Measurements from ENCODE around the gene BCAS3.
"Not testable (repeated sequence)": the region's sequence is repeated elsewhere in the genome, so short reads cannot be mapped to it uniquely, and the experiment has no call there.

BCAS3 gene

DNA sequence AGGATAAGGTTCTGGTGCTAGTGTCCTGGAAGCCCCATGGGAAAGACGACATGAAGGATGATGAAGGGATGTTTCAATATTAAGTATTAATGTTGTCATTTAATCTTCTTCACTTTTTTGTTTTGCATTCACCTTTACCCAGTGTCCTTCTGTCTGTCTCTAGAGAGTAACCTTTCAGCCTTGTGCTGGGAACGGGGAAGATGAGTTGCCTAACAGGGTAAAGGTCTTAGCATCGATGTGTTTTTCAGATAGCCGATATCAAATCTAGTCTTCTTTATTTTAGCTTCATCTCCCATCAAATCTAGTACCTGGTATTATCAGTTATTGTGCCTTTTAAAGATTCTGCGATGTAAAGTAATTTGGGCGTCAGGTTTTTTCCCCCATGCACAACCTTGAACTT lies 125.4 kb downstream of the BCAS3 start:
- no peak for DNase-seq (ENCODE audit: low read depth)
- TF ChIP-seq, protein P1, sequence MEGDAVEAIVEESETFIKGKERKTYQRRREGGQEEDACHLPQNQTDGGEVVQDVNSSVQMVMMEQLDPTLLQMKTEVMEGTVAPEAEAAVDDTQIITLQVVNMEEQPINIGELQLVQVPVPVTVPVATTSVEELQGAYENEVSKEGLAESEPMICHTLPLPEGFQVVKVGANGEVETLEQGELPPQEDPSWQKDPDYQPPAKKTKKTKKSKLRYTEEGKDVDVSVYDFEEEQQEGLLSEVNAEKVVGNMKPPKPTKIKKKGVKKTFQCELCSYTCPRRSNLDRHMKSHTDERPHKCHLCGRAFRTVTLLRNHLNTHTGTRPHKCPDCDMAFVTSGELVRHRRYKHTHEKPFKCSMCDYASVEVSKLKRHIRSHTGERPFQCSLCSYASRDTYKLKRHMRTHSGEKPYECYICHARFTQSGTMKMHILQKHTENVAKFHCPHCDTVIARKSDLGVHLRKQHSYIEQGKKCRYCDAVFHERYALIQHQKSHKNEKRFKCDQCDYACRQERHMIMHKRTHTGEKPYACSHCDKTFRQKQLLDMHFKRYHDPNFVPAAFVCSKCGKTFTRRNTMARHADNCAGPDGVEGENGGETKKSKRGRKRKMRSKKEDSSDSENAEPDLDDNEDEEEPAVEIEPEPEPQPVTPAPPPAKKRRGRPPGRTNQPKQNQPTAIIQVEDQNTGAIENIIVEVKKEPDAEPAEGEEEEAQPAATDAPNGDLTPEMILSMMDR (IDR thresholded peaks at IDR 0.05; ENCODE audit: insufficient read depth, low read depth, low read length, missing control alignments): no peak
- no peak overlapping the region for H3K4me3 ChIP-seq (ENCODE audit: low read depth, low read length)

DNA sequence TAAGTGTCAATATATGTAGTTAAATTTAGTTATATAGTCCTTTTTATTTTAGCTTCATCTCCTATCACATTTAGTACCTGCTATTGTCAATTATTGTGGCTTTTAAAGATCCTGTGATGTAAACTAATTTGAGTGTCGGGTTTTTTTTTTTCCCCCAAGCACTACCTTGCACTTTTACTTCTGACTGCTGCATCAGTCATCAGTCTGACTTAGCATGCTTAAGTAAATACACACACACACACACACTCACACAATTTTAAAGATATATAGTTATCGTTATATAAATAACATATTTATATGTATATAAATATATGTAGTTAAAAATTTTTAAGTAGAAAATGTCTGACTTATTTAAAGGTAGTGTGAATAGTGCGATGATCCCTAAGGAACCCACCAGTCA lies 127.2 kb downstream of the BCAS3 start:
- DNase-seq (ENCODE audit: low read depth): no peak
- TF ChIP-seq, protein P1 (IDR thresholded peaks at IDR 0.05; ENCODE audit: insufficient read depth, low read depth, low read length, missing control alignments): no peak
- no peak overlapping the region for H3K4me3 ChIP-seq (ENCODE audit: low read depth, low read length)

DNA sequence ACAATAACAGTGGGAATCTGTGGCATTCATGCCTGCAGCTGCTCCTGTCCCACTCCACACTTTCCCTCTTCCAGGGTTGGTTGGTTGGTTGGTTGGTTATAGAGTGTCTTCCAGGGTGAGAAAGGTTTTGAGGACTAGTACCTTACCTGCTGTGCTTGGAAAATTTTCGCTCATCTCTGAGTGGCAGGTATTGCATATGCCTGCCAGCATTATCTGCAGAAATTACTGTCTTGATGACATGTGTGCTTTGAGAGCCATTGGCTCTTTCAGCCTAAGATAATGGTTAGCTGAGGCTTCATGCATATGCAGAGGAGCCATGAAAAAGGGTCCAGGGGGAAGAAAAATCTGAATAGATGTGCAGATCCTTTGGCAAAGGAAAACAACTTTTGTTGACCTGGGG lies 131.8 kb downstream of the BCAS3 start:
- no peak for DNase-seq (ENCODE audit: low read depth)
- no peak overlapping the region for H3K4me3 ChIP-seq (ENCODE audit: low read depth, low read length)
- TF ChIP-seq, protein P1 (IDR thresholded peaks at IDR 0.05; ENCODE audit: insufficient read depth, low read depth, low read length, missing control alignments): no peak

DNA sequence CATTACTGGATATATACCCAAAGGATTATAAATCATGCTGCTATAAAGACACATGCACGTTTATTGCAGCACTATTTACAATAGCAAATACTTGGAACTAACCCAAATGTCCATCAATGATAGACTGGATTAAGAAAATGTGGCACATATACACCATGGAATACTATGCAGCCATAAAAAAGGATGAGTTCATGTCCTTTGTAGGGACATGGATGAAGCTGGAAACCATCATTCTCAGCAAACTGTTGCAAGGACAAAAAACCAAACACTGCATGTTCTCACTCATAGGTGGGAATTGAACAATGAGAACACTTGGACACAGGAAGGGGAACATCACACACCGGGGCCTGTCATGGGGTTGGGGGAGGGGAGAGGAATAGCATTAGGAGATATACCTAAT lies 137.3 kb downstream of the BCAS3 start:
- not testable (repeated sequence) for H3K4me3 ChIP-seq (ENCODE audit: low read depth, low read length); DNase-seq (ENCODE audit: low read depth)

DNA sequence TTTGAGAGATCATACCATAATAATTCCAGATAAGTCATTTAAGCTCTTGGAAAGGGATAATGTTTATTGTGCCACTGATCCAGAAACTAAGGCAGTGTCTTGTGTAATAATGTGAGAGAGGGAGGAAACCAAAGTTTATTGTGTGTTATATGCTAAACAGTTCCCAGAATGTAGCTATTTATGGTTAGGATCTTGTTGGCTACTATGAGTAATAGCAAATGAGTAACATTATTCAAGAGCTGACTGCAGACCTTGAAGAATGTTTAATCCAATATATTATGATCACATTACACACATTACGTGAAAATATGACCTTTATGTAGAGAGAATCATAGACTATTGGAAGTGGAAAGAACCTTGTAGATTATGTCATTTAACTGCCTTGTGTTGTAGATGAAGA lies 139.5 kb downstream of the BCAS3 start:
- DNase-seq (ENCODE audit: low read depth): no peak
- TF ChIP-seq, protein P1 (IDR thresholded peaks at IDR 0.05; ENCODE audit: insufficient read depth, low read depth, low read length, missing control alignments): no peak
- H3K4me3 ChIP-seq (ENCODE audit: low read depth, low read length): no peak overlapping the region

DNA sequence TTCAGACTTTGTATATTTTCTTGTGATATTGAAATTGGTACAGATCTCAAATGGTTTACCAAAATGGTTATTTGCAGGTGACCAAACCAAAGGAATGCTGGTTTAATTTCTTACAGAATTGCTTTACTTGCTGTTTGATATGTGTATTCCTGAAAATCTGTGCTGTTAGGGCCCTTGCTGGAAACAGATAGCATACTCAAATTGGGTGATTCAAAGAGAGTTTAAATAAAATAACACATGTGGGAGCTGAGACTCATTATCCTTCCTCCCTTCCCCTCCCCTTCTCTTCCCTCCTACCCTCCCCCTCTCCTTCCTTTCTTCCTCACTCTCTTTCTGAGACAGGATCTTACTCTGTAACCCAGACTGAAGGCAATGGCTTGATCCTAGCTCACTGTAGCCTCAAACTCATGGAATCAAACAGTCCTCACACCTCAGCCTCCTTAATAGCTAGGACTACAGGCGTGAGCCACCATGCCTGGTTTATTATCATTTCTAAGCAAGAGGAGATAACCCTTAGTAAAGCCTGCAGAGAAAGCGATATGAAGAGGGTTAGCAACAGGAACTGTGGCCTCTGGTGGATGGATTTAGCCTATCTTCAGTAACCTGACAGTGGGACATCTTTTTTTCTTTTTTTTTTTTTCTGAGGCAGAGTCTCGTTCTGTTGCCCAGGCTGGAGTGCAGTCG lies 141.9 kb downstream of the BCAS3 start:
- TF ChIP-seq, protein P1 (IDR thresholded peaks at IDR 0.05; ENCODE audit: insufficient read depth, low read depth, low read length, missing control alignments): no peak
- no peak for DNase-seq (ENCODE audit: low read depth)
- H3K4me3 ChIP-seq (ENCODE audit: low read depth, low read length): no peak overlapping the region

DNA sequence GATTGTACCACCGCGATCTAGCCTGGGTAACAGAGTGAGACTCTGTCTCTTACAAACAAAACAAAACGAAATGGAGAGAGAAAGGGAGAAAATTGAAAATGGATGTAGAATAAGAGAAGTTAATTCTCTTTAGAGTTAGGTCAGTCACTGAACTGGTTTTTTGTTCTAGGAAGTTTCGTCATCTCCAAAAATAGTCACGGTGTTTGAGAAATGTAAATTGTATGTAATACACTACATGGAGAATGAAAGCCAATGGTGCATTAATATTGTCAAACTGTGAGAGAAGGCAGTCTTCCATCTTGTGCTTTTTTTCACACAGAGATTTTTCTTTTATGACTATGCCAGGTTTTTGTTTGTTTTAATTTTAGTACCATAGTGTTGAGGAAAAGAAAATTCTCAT lies 145.9 kb downstream of the BCAS3 start:
- H3K4me3 ChIP-seq (ENCODE audit: low read depth, low read length): no peak overlapping the region
- TF ChIP-seq, protein P1 (IDR thresholded peaks at IDR 0.05; ENCODE audit: insufficient read depth, low read depth, low read length, missing control alignments): no peak
- no peak for DNase-seq (ENCODE audit: low read depth)

All from GM12865 (cell line).